NCI-H2196 treated with DMSO at 0.1 percent for 48 hours (cell line): ENCODE results near the gene GPRC5D.

Experiments
- DNase-seq: peaks from one replicate; lab custom pipeline; 2025; ENCODE audit not compliant: unreplicated experiment; lab: John Stamatoyannopoulos, UW

Gene GPRC5D

DNA sequence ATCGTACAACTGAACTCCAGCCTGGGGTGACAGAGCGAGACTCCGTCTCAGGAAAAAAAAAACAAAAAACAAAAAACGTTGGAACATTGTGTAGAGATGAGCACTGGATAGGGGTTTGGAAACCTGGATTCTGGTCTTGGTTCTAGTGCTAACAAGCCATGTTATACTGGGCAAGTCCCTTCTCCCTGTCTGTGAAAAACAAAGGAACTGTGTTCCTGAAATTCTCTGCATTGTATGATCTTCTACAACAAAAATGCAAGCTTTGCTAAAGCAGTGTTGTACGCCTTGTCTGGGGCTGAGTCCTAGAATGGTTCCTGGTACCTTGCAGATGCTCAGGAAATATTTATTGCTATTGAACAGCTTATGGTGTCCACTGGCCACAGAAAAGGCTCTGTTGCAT is 13.4 kb downstream of the GPRC5D start:
- DNase-seq, result no peak

DNA sequence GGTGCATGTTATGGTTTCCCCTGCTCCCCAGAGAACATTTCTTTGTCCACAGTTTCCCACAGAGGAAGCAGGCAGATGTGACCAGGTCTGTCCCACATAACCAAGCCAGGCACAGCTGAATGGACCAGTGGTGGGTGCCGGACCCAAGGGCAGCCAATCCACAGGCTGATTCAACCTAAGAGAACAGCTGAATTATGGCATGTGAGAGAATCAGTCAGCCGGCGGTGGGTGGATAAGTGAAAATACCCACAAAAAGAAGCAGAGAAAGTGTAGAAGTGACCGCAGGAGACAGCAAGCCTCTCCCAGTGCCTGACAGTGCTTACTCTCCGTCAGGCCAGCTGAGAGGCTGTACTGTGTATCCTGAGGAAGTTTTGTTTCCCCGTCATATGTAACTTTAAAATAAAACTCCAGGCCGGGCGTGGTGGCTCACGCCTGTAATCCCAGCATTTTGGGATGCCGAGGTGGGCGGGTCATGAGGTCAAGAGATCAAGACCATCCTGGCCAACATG is 14.9 kb downstream of the GPRC5D start:
- DNase-seq, result no peak

- no peak for DNase-seq
Observed at GRCh38 chr12:12934556-12934955, 17.4 kb downstream of the GPRC5D start.

GRCh38 chr12:12933742-12934141 is 18.2 kb downstream of the GPRC5D start:
- no peak for DNase-seq

DNA sequence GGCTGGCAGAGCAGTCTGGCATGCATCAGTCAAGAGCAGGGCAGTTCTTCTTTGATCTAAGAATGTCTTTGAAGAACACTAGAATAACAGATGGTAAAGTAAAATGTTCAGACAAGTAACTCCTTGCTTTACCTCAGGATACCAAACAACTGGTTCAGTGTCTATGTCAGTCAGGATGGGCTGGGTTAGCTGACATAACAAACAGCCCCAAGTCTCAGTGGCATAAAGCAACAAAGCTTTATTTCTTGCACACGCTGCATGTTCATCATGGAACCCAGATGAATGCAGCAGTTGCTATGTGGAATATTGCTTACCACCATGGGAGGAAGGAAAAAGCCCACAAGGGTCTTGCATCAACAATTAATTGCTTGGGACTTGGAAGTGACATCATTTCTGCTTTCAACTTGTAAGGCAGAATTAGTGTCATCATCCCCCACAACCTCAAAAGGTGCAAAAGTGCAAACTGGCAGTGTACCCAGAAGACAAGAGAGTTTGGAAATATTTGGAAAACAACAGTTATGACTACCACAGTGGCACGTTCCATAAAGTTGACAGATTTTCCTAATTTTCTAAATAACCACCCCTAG is 21.2 kb downstream of the GPRC5D start:
- no peak for DNase-seq

GRCh38 chr12:12929696-12930095 is 22.3 kb downstream of the GPRC5D start:
- DNase-seq, result no peak

GRCh38 chr12:12927211-12928079 is 24.5 kb downstream of the GPRC5D start:
- peak; percentile 80 for DNase-seq

DNA sequence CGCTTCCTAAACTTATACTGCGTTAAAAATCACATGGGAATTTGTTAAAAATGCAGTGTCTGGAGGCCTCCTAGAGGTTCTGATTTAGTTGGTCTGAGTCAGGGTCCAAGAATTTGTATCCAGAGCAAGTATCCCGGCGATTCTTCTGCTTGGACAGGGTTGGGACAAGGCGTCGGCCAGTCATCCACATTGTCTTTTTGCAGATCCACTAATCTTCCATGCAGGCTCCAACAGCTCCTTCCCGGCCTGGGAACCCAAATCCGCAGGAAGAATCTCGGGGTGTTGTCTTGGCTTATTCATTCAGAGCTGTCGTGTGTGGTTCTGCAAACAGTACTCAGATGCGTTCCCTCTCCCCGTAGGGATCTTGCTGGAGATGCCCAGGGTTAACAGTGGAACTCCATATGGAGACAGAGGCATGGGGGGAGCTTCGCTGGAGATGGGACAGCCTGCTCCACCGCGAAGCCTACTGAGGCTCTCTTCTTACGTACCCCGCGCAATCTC is 25.3 kb downstream of the GPRC5D start:
- DNase-seq, result no peak

GRCh38 chr12:12925388-12925787 is 26.6 kb downstream of the GPRC5D start:
- no peak for DNase-seq

DNA sequence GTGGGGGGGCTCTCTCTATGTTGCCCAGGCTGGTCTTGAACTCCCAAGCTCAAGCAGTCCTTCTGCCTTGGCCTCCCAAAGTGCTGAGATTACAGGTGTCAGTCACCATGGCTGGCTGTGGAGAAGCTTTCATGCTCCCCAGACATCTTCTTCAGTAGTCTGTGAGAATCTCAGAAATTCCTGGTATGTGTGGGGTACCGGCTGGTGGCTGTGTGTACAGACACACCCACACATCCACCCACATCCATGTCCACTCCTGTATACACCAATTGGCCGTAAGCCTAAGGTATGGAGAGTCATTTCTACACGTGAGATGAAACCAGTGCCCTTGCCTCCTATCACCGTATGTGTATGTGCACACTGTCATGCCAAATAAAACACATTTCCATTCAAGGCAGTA is 27.8 kb downstream of the GPRC5D start:
- no peak for DNase-seq

DNA sequence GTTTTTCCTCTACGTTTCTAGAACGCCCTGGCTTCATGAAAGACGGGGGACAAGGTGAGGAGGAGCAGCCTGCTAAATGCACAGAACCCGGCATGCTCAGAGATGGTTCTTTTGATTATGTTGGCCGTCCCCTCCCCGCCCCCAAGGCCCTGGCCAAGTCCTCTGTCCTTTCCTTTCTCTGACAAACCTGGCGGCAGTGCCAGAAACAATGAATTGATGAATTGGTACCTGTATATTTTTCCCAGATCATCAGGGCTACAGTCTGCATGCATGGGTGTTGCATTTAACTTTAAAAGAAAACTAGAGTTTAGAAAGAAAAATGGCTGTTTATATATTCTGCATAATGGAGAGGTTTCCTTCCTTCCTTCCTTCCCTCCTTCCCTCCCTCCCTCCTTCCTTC is 29.0 kb downstream of the GPRC5D start:
- no peak for DNase-seq

DNA sequence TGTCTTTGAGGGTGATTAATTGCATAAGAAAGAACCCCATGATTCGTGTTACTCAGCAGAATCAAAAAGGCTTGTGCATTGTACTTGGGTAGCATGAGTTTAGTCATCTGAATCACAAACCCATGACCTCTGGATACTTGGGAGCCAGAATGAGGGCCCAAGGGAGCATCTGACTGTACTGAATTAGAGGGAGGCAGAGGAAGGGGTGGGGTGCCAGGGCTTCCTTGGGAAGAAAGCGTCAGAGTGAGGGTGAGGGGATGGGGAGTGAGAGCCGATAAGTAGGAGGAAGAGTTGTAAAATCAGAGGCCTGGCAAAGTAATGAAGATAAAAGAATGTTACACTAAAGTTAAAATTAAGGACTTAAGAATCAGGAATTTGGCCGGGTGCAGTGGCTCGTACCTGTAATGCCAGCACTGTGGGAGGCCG is 29.8 kb downstream of the GPRC5D start:
- no peak for DNase-seq

DNA sequence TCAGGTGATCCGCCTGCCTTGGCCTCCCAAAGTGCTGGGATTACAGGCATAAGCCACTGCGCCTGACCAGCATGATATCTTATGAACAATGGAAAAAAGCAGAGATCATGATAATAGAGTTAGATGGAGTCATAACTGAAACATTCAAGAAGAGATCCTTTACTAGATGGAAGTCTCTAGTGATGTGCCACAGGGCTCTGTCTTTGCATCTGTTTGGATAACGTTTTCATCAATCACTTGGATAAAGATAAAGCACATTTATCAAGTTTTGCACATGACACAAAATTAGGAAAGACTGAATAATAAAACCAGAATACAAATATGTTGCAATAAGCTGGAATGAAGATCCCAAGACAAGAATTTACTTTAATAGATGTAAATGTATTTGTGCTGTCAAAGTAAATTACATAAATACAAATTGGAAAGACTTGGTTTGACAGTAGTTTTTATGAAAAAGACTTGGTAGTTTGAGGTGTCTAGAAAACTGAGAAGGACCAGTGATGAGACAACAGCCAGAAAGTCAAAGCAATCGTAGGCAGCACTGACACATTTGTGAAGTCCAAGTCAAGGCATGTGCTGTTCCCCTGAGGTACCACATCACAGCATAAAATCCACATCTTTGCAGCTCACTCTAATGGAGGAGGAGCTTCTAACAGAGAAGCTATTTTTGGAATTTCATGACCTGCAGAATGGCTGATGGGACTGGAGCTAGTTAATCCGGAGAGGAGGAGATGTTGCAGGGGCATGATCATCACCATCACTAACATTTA is 32.1 kb downstream of the GPRC5D start:
- no peak for DNase-seq

DNA sequence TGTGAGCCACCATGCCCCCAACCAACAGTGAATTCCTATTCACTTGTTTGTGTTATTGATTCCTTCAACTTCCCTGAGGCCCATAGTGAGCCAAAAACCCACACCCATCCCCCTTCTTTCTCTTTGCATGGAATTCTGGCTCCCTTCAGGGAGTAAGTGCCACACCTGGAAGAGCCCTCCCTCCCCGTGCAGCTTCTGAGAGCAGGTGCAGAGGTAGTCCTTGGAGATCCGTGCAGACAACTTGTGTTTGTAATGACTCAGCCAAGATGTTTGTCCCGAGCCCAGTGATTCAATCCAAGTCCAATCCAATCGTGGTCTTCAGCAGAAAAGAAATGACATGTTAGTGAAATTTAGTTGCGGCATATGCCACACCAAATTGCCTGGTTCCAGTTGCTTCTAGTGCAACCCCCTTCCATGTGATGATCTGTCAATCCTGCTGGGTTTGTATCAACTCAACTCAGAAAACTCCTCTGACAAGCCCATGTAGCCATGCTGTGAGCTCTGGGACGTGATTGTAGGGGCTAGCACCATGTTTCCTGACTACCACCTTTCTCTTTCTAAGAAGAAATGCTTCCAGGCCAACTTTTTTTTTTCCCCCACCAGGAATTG is 33.1 kb downstream of the GPRC5D start:
- no peak for DNase-seq

DNA sequence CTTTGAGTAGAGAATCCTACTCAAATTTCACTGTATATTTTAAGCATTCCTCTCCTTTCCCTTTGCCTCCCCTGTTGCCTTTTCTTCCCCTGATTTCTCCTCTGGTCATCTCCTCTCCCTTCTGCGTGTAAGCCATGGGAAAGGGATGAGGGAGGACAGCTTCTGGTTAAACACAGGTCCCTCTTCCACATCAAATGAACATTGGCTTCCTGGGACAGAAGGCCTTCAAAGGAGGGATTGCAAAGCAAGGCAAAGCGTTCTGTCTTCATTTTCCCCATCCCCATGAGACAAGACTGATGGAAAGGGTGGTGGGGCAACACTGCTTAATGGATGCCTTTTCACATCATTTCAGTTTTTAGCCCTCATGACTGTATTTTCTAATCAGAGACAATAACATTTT is 34.5 kb downstream of the GPRC5D start:
- DNase-seq, result no peak

DNA sequence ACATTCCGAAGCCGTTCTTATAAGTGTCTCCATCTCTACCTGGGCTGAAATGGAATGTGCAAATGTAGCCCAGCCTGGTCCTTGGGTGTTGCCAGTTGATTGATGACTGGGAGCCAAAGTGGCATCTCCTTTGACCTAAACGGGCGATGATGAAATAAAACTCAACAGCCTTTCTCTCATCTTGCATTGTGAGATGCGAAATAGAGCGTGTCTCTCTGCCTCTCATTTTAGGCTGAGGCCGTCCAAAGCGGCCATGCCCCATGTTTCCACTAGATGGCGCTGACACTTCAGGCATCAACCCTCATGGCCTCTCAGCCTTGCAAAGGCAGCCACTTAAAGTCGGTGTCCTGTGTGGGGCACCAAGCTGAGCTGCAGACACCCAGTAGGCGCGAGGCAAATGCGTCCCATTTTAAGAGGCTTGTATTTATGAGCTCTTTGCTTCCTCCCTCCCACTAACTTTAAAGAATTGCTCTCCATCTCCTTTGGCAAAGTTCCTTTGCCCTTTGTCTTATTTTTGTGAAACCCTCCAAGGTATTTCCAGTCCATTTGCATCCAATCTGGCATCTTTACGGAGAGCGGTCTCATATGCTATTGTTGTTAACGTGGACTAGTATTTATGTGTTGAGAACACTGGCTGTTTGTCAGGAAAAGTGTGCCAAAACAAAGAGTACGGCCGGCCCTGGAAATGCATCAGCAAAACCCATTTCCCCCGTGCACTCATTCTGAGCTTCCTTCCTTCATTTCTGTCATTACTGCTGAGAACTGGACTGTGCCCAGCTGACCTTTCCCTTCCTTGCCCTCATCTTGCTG is 35.6 kb downstream of the GPRC5D start:
- peak; percentile 21 for DNase-seq

GRCh38 chr12:12915656-12916055 is 36.3 kb downstream of the GPRC5D start:
- no peak for DNase-seq

GRCh38 chr12:12912711-12913110 is 39.3 kb downstream of the GPRC5D start:
- no peak for DNase-seq

GRCh38 chr12:12909995-12910420 is 42.0 kb downstream of the GPRC5D start:
- no peak for DNase-seq
